Neural cell (in vitro differentiated cells): Measurements from ENCODE around the gene TMEFF1. TPM values are rescaled to one million over a fixed set of nuclear protein-coding genes. Genes with fewer than 3 reads are reported as not detected.

ENCODE experiments used
- H2AFZ ChIP-seq: fragments of 200-600, 300-800 bp; sonication (generic), shearing (Covaris generic); 2 replicates; pipeline ENCODE4 v1.6.0; 2014; ENCODE audit warnings: low read depth, mild to moderate bottlenecking, antibody characterized with exemption, low read length, moderate library complexity
- H3F3A ChIP-seq: fragments of 200-600 bp; shearing (Covaris generic); 2 replicates; pipeline ENCODE4 v1.6.1; 2016; ENCODE audit warnings: mild to moderate bottlenecking, moderate library complexity, mixed read lengths, antibody characterized with exemption, low read length; ENCODE audit not compliant: insufficient read depth, poor library complexity, severe bottlenecking
- H3K27ac ChIP-seq: fragments of 200-600, 300-800 bp; sonication (generic), shearing (Covaris generic); 2 replicates; pipeline ENCODE4 v1.5.1; 2014; ENCODE audit warnings: mild to moderate bottlenecking, low read length, moderate library complexity
- H3K27me3 ChIP-seq: fragments of 300-800, 200-600 bp; sonication (generic), shearing (Covaris generic); 2 replicates; pipeline ENCODE4 v1.6.0; 2014; ENCODE audit warnings: mild to moderate bottlenecking, low read depth, low read length, moderate library complexity; ENCODE audit not compliant: insufficient read depth
- H3K36me3 ChIP-seq: fragments of 300-800, 200-600 bp; sonication (generic), shearing (Covaris generic); 2 replicates; pipeline ENCODE4 v1.5.1; 2014; ENCODE audit warnings: mild to moderate bottlenecking, antibody characterized with exemption, low read length, moderate library complexity; ENCODE audit not compliant: insufficient read depth
- H3K4me2 ChIP-seq: fragments of 300-800, 200-600 bp; sonication (generic), shearing (Covaris generic); 2 replicates; pipeline ENCODE4 v1.6.0; 2014; ENCODE audit warnings: mild to moderate bottlenecking, low read length
- H3K4me3 ChIP-seq: fragments of 300-800, 200-600 bp; sonication (generic), shearing (Covaris generic); 2 replicates; pipeline ENCODE4 v1.5.1; 2014; ENCODE audit warnings: mild to moderate bottlenecking, low read length, moderate library complexity
- H3K79me2 ChIP-seq: fragments of 200-600 bp; shearing (Covaris generic); replicated peaks from 2 replicates; pipeline ENCODE4 v1.6.0; 2014; ENCODE audit warnings: mild to moderate bottlenecking, low read length, moderate library complexity; ENCODE audit not compliant: insufficient read depth
- H3K9ac ChIP-seq: fragments of 300-800, 200-600 bp; sonication (generic), shearing (Covaris generic); 2 replicates; pipeline ENCODE4 v1.6.1; 2016; ENCODE audit warnings: mild to moderate bottlenecking, low read length, mixed read lengths
- H3K9me2 ChIP-seq: fragments of 200-600 bp; shearing (Covaris generic); 2 replicates; pipeline ENCODE4 v1.6.1; 2016; ENCODE audit warnings: mild to moderate bottlenecking, low read length, mixed read lengths; ENCODE audit not compliant: insufficient read depth
- H3K9me3 ChIP-seq: fragments of 200-600, 300-800 bp; sonication (generic), shearing (Covaris generic); 2 replicates; pipeline ENCODE4 v1.6.1; 2016; ENCODE audit warnings: mild to moderate bottlenecking, mixed run types, low read length, moderate library complexity, mixed read lengths
- H4K20me1 ChIP-seq: fragments of 200-600 bp; shearing (Covaris generic); 2 replicates; pipeline ENCODE4 v1.6.1; 2016; ENCODE audit warnings: mild to moderate bottlenecking, mixed run types; ENCODE audit not compliant: insufficient read depth
- CTCF ChIP-seq: fragments of 450-650 bp; IDR thresholded peaks from 2 replicates; pipeline ENCODE4 v1.5.1; 2014; ENCODE audit warnings: antibody characterized with exemption, mild to moderate bottlenecking, moderate library complexity; ENCODE audit not compliant: poor library complexity, severe bottlenecking
- EP300 ChIP-seq: fragments of 450-650 bp; conservative IDR thresholded peaks from 2 replicates; pipeline ENCODE4 v1.6.1; 2014; ENCODE audit warnings: antibody characterized with exemption, mild to moderate bottlenecking, moderate library complexity; ENCODE audit not compliant: poor library complexity, severe bottlenecking
- EZH2 ChIP-seq: fragments of 200-600, 300-800 bp; shearing (Covaris generic), sonication (generic); IDR thresholded peaks from 2 replicates; pipeline ENCODE4 v1.6.1; 2014; ENCODE audit warnings: antibody characterized with exemption, low read length, borderline replicate concordance, mild to moderate bottlenecking; ENCODE audit not compliant: insufficient read depth, poor library complexity, severe bottlenecking
- MXI1 ChIP-seq: fragments of 450-650 bp; conservative IDR thresholded peaks from 2 replicates; pipeline ENCODE4 v1.6.1; 2014; ENCODE audit warnings: antibody characterized with exemption, mild to moderate bottlenecking; ENCODE audit not compliant: poor library complexity, severe bottlenecking
- POLR2AphosphoS5 ChIP-seq: IDR thresholded peaks from 2 replicates; pipeline ENCODE4 v1.6.1; 2012
- RAD21 ChIP-seq: fragments of 450-650 bp; conservative IDR thresholded peaks from 2 replicates; pipeline ENCODE4 v1.6.1; 2014; ENCODE audit warnings: antibody characterized with exemption, mild to moderate bottlenecking, moderate library complexity
- REST ChIP-seq: IDR thresholded peaks from 2 replicates; pipeline ENCODE4 v1.6.1; 2012; ENCODE audit warnings: borderline replicate concordance
- SMC3 ChIP-seq: fragments of 450-650 bp; conservative IDR thresholded peaks from 2 replicates; pipeline ENCODE4 v1.6.1; 2014; ENCODE audit warnings: antibody characterized with exemption, mild to moderate bottlenecking, moderate library complexity; ENCODE audit not compliant: poor library complexity
- TAF1 ChIP-seq: IDR thresholded peaks from 2 replicates; pipeline ENCODE4 v1.6.1; 2012; ENCODE audit warnings: low read depth
- polyA plus RNA-seq: library from polyadenylated mRNA; depleted of rRNA; stranded (reverse); fragments of >200 nt; gene quantifications from 2 replicates; pipeline ENCODE4 v1.2.3, GENCODE V29; 2014

Gene TMEFF1
- polyA plus RNA-seq, 1 donor from 2014 or later = 273 TPM

DNA sequence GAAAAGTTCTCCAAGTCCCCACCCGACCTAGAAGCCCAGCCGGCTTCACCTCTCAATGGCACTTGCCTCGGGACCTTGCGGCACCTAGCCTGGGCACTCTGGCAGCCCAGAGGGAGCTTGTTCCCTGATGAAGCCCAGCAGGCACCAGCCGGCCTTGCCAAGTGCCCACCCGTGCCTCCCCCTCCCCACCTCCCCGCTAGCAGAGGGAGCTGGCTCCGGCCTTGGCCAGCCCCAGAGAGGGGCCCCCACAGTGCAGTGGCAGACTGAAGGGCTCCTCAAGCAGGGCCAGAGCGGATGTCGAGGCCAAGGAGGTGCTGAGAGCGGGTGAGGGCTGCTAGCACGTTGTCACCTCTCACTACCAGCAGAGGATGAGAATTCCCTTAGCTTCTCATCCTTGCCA is 67.4 kb downstream of the TMEFF1 start:
- Histone ChIP-seq H3K27me3 (no peaks in the 10 kb centered on the region), H3K36me3 (peaks cover 13% of the 10 kb centered on the region), H3K4me3 (no peak overlapping the region), H3K27ac (no peak overlapping the region), H4K20me1 (peaks cover 3% of the 10 kb centered on the region), H2AFZ (no peak overlapping the region), H3F3A (no peaks in the 10 kb centered on the region), H3K4me2 (no peak overlapping the region), H3K9me3 (no peaks in the 10 kb centered on the region), H3K9ac (no peak overlapping the region), H3K9me2 (no peaks in the 10 kb centered on the region), H3K79me2 (peaks cover 11% of the 10 kb centered on the region)
- TF ChIP-seq REST (no peak), POLR2AphosphoS5 (no peak), EZH2 (no peak), MXI1 (no peak), RAD21 (no peak), SMC3 (no peak), EP300 (no peak)

- Histone ChIP-seq H3K27ac (no peak overlapping the region), H2AFZ (no peak overlapping the region), H3K79me2 (no peaks in the 10 kb centered on the region), H3K36me3 (peaks cover 28% of the 10 kb centered on the region), H3K9me3 (no peaks in the 10 kb centered on the region), H4K20me1 (no peaks in the 10 kb centered on the region), H3K27me3 (no peaks in the 10 kb centered on the region), H3F3A (no peaks in the 10 kb centered on the region), H3K4me3 (no peak overlapping the region), H3K9ac (no peak overlapping the region), H3K9me2 (no peaks in the 10 kb centered on the region), H3K4me2 (no peak overlapping the region)
- TF ChIP-seq SMC3 (no peak), EZH2 (no peak), TAF1 (no peak)
Measured at GRCh38 chr9:100549048-100549447, 76.1 kb downstream of the TMEFF1 start.

DNA sequence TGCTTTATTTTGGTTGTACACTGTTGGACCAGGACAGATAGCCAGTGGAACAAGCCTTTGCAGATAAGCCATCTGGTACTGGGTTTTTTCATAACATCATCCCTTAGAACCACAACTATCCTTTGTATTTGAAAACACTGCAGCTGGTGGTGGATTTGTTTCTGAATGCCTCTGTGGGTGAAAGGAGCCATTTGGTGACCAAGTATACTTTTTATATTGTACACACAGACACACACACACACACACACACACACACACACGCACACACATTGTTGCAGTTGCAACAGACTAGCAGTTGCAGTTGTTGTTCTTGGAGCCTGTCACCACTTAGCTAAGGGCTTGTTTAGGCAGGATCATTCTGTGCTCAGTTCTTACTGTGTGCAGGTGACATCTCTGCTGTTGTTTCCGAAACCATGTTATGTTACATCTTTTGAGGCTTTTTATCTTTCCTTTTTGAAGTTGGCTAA is 82.0 kb downstream of the TMEFF1 start:
- peaks cover 28% of the 10 kb centered on the region for H3K36me3 ChIP-seq
- H3K27ac ChIP-seq = no peak overlapping the region
- H3K9me2 ChIP-seq = no peaks in the 10 kb centered on the region
- H3K27me3 ChIP-seq = no peaks in the 10 kb centered on the region
- TF ChIP-seq TAF1 (no peak), REST (no peak), EP300 (no peak), MXI1 (no peak), EZH2 (no peak), RAD21 (no peak), CTCF (no peak), SMC3 (no peak), POLR2AphosphoS5 (no peak)
- no peaks in the 10 kb centered on the region for H3K79me2 ChIP-seq
- no peaks in the 10 kb centered on the region for H3K9me3 ChIP-seq
- no peak overlapping the region for H2AFZ ChIP-seq
- no peak overlapping the region for H3K4me3 ChIP-seq
- H3F3A ChIP-seq = no peaks in the 10 kb centered on the region
- H4K20me1 ChIP-seq = no peaks in the 10 kb centered on the region
- H3K9ac ChIP-seq = no peak overlapping the region
- H3K4me2 ChIP-seq = no peak overlapping the region
